Choroid plexus epithelial cell (primary cell): Measurements from ENCODE around the gene ASCC1.

Source experiments
- DNase-seq: peaks from one replicate; pipeline ENCODE4 v3.0.0-alpha.2; 2010; ENCODE audit warnings: low read depth
- H3K4me3 ChIP-seq: 2 replicates; pipeline ENCODE4 v1.5.1; 2011; ENCODE audit warnings: low read depth, mild to moderate bottlenecking, control low read depth, low read length, moderate library complexity
- TF ChIP-seq, protein P1 (sequence below): conservative IDR thresholded peaks from 2 replicates; pipeline ENCODE4 v1.5.1; 2011; ENCODE audit warnings: low read depth, mild to moderate bottlenecking, control low read depth, inconsistent platforms, low read length, moderate library complexity

ASCC1 gene

DNA sequence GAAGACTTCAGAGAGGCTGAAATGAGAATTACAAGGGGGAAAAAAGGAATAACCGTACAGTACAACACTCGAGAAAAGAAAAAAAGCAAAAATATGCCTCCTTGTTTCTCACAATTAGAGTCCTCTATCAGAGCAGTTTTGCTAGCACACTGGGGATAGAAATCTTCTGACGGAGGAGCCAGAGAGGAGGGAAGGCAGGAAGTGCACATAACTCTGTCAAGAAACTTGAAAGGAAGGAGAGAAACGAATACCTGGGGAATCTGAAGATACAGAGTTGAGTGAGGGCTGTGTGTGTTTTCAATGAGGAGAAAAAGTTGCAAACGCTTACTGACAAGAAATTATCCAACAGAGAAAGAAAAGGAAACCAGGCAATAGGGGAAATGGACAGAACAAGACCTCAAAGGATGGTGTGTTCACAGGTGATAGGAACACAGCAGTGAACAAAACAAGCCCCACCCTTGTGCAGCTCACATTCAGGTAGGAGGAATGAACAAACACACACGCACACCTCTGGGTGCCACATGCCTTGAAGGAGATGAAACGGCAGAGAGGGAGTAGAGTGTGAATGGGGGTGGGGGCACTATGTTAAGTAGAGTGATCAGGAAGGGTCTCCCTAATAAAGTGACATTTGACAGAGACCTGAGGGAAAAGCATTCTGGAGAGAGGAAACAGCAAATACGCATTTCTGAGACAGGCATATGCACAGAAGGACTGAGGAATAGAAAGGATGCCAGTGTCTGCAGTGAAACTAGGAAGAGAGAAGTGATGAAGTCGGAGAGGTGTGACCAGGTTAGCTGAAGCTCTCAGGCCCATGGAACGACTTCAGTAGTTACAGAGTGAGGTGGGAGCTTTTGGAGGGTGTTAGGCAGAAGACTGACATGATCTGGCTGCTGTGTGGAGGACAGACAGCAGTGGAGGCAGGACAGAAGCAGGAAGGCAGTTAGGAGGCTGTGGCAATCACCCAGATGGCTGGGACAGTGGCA lies 81.0 kb downstream of the ASCC1 start:
- H3K4me3 ChIP-seq, result no peak overlapping the region
- no peak for DNase-seq

GRCh38 chr10:72133517-72133916 lies 82.6 kb downstream of the ASCC1 start:
- H3K4me3 ChIP-seq, result no peak overlapping the region
- TF ChIP-seq, protein P1, sequence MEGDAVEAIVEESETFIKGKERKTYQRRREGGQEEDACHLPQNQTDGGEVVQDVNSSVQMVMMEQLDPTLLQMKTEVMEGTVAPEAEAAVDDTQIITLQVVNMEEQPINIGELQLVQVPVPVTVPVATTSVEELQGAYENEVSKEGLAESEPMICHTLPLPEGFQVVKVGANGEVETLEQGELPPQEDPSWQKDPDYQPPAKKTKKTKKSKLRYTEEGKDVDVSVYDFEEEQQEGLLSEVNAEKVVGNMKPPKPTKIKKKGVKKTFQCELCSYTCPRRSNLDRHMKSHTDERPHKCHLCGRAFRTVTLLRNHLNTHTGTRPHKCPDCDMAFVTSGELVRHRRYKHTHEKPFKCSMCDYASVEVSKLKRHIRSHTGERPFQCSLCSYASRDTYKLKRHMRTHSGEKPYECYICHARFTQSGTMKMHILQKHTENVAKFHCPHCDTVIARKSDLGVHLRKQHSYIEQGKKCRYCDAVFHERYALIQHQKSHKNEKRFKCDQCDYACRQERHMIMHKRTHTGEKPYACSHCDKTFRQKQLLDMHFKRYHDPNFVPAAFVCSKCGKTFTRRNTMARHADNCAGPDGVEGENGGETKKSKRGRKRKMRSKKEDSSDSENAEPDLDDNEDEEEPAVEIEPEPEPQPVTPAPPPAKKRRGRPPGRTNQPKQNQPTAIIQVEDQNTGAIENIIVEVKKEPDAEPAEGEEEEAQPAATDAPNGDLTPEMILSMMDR, result no peak
- DNase-seq, result peak; percentile 79

More for the DNA sequence above, 81.0 kb downstream of the ASCC1 start:
- TF ChIP-seq, protein P1, result no peak

GRCh38 chr10:72132854-72133253 lies 83.2 kb downstream of the ASCC1 start:
- DNase-seq, result no peak
- TF ChIP-seq, protein P1, result no peak
- H3K4me3 ChIP-seq, result no peak overlapping the region

GRCh38 chr10:72127571-72127970 lies 88.5 kb downstream of the ASCC1 start:
- DNase-seq, result no peak
- H3K4me3 ChIP-seq, result no peak overlapping the region
- TF ChIP-seq, protein P1, result no peak

DNA sequence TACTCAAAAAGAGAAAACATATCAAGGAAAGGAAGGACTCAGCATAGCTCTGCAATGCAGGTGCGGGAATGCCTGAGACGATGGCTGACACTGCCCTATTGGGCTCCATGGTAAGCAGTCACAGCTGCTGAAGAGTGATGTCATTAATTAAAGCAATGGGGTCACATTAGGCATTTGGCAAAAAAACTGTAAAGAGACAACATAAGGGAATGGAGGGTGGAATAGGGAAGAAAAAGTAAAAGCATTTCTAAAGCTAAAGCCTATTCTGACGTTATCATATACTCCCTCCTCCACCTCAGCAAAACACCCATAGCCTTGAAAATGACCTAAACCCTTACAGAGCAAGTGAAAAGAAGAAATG lies 89.2 kb downstream of the ASCC1 start:
- DNase-seq, result no peak
- H3K4me3 ChIP-seq, result no peak overlapping the region
- TF ChIP-seq, protein P1, result no peak

DNA sequence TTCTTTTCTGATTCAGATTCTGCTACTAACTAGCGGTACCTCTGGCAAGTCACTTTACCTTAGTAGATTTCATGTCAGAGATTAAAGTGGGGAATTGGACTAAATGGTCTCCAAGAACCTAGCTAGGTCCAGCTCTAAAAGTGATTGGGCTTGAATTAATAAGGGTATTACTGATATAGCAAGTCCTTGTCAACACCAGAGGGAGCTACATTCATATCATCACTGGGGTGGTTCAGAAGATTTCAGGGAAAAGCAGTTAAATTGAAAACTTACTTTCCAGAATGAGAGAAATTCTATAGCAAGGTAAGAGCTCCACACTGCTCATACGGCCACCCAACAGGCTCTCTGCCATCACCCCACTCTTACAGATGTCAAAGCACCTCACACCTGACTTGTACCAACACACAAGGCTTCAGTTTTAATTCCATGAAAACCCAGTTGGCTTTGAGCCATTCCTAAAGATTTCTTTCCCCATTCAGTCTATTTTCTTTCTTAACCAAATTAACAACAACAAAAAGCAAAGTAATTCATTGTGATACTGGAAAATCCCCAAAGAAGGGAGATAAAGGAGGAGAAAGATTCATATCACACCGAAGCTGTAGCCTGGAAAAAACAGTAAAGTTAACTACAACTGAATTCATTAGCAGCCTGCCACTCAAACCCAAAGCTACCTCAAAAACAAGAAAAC lies 89.7 kb downstream of the ASCC1 start:
- TF ChIP-seq, protein P1, result peak; percentile 66
- peak; percentile 89 for DNase-seq
- no peak overlapping the region for H3K4me3 ChIP-seq
